Panc1 (cell line): Measurements from ENCODE around the gene TECR. TPM values are rescaled to one million over a fixed set of nuclear protein-coding genes. Genes with fewer than 3 reads are reported as not detected.

Experiments
- ATAC-seq: fragments of 200-7000 bp; cut with Tn5 transposase; 2 replicates; pipeline ENCODE4 v1.9.1; 2020; ENCODE audit warnings: mild to moderate bottlenecking, moderate library complexity
- BruUV-seq: library from RNA; stranded (reverse); fragments of 400-500 nt; replicated peaks from 2 replicates; lab custom pipeline; 2021; lab: Mats Ljungman, UMichigan
- CTCF ChIA-PET: fragments of 300-600 bp; sonication (Branson Sonifier 250); formaldehyde crosslinking; loops from one replicate; lab custom pipeline; 2022; ENCODE audit warnings: antibody characterized with exemption; lab: Charles Lee
- POLR2A ChIA-PET: fragments of 300-600 bp; sonication (Branson Sonifier 250); formaldehyde crosslinking; loops from one replicate; lab custom pipeline; 2022; ENCODE audit warnings: antibody characterized with exemption; lab: Charles Lee
- DNase-seq: peaks from one replicate; pipeline ENCODE4 v3.0.0-alpha.2; 2010; ENCODE audit warnings: low read depth, low spot score
- H3K27ac ChIP-seq: 2 replicates; pipeline ENCODE4 v1.5.1; 2011; ENCODE audit warnings: mild to moderate bottlenecking, low read length, inconsistent platforms
- H3K27me3 ChIP-seq: fragments of 200-500 bp; sonication (Bioruptor generic); 2 replicates; pipeline ENCODE4 v1.6.0; 2014; ENCODE audit warnings: low read length, inconsistent platforms; ENCODE audit not compliant: control insufficient read depth, insufficient read depth
- H3K36me3 ChIP-seq: fragments of 200-500 bp; sonication (Bioruptor generic); 2 replicates; pipeline ENCODE4 v1.5.1; 2014; ENCODE audit warnings: inconsistent platforms, mild to moderate bottlenecking, low read length, moderate library complexity; ENCODE audit not compliant: control insufficient read depth, insufficient read depth
- H3K4me1 ChIP-seq: 2 replicates; pipeline ENCODE4 v1.5.1; 2011; ENCODE audit warnings: inconsistent platforms, mild to moderate bottlenecking, low read length, moderate library complexity; ENCODE audit not compliant: control insufficient read depth, insufficient read depth
- H3K4me3 ChIP-seq, 2 experiments: 2 replicates each; pipeline ENCODE4 v1.5.1; 2011 to 2012; ENCODE audit warnings: low read depth in 2 of 2, low read length in 2 of 2, mild to moderate bottlenecking in 2 of 2, inconsistent platforms in 1 of 2, moderate library complexity in 1 of 2
- H3K9me3 ChIP-seq: fragments of 200-500 bp; sonication (Bioruptor generic); 2 replicates; pipeline ENCODE4 v1.5.1; 2014; ENCODE audit warnings: low read depth, mild to moderate bottlenecking, inconsistent platforms, low read length, moderate library complexity; ENCODE audit not compliant: control insufficient read depth, insufficient read depth
- POLR2AphosphoS5 ChIP-seq: IDR thresholded peaks from 2 replicates; pipeline ENCODE4 v1.6.1; 2012; ENCODE audit warnings: mild to moderate bottlenecking, low read depth, low read length, moderate library complexity
- REST ChIP-seq, 2 experiments: IDR thresholded peaks; 2 replicates each; pipeline ENCODE4 v1.6.1; 2011 to 2012; ENCODE audit warnings: low read depth in 2 of 2, control low read depth in 1 of 2, low read length in 1 of 2, mild to moderate bottlenecking in 1 of 2, moderate library complexity in 1 of 2; ENCODE audit not compliant: insufficient read depth in 1 of 2
- SIN3A ChIP-seq: IDR thresholded peaks from 2 replicates; pipeline ENCODE4 v1.6.1; 2012; ENCODE audit warnings: low read depth, mild to moderate bottlenecking, low read length, moderate library complexity, borderline replicate concordance; ENCODE audit not compliant: insufficient read depth
- TCF7L2 ChIP-seq: IDR thresholded peaks from 2 replicates; pipeline ENCODE4 v1.6.1; 2011; ENCODE audit warnings: mild to moderate bottlenecking, low read depth, low read length, inconsistent platforms
- in situ Hi-C: cut with HindIII; loops from 2 replicates; pipeline ENCODE4 v1.10.0; 2016; ENCODE audit warnings: low sequenced_read_pairs, low pct_unique_long_range_greater_than_20kb
- intact Hi-C: fragments of 100-400 bp; cut with micrococcal nuclease; formaldehyde crosslinking; loops from one replicate; pipeline ENCODE4 v1.10.0; 2022; ENCODE audit not compliant: unreplicated experiment
- total RNA-seq: library from RNA; stranded (reverse); gene quantifications from one replicate; pipeline ENCODE4 v1.2.1, GENCODE V29; 2021; ENCODE audit not compliant: unreplicated experiment
- TF ChIP-seq, protein P1 (sequence below): fragments of 450-650 bp; IDR thresholded peaks from 2 replicates; pipeline ENCODE4 v1.5.1; 2017; ENCODE audit warnings: mild to moderate bottlenecking

Gene TECR
- total RNA-seq, 1 experiment from 2014 or later = 233 TPM

- no peak overlapping the region for H3K27ac ChIP-seq
- no peak for TF ChIP-seq REST (IDR thresholded peaks at IDR 0.05; ENCODE audit: insufficient read depth in 1 of 2, low read depth in 2 of 2, low read length in 1 of 2)
- no peak for TF ChIP-seq SIN3A
- no peak for TF ChIP-seq POLR2AphosphoS5
- TF ChIP-seq, protein P1, sequence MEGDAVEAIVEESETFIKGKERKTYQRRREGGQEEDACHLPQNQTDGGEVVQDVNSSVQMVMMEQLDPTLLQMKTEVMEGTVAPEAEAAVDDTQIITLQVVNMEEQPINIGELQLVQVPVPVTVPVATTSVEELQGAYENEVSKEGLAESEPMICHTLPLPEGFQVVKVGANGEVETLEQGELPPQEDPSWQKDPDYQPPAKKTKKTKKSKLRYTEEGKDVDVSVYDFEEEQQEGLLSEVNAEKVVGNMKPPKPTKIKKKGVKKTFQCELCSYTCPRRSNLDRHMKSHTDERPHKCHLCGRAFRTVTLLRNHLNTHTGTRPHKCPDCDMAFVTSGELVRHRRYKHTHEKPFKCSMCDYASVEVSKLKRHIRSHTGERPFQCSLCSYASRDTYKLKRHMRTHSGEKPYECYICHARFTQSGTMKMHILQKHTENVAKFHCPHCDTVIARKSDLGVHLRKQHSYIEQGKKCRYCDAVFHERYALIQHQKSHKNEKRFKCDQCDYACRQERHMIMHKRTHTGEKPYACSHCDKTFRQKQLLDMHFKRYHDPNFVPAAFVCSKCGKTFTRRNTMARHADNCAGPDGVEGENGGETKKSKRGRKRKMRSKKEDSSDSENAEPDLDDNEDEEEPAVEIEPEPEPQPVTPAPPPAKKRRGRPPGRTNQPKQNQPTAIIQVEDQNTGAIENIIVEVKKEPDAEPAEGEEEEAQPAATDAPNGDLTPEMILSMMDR = no peak
- TF ChIP-seq TCF7L2 = no peak
- ATAC-seq (no peak), DNase-seq (no peak)
- H3K36me3 ChIP-seq = no peaks in the 10 kb centered on the region; the same call in 1 of the 2 replicates
- BruUV-seq = no TSS peak
- in situ Hi-C loops = no loop called here
- no peaks in the 10 kb centered on the region for H3K4me1 ChIP-seq
- no peaks in the 10 kb centered on the region for H3K9me3 ChIP-seq
- CTCF ChIA-PET = interaction anchor here (0.7 kb wide), 1 partner anchor 78 kb away, joined by 3 read pairs; no protein-coding TSS in a partner anchor
- intact Hi-C loops = no loop called here
- no peak overlapping the region for H3K4me3 ChIP-seq
- POLR2A ChIA-PET = no interaction called here
- no peaks in the 10 kb centered on the region for H3K27me3 ChIP-seq
These were observed 41.8 kb upstream of the TECR start for GRCh38 chr19:14487370-14488125.

GRCh38 chr19:14492756-14493337 lies 36.5 kb upstream of the TECR start:
- ATAC-seq (no peak), DNase-seq (no peak)
- Histone ChIP-seq H3K9me3 (no peaks in the 10 kb centered on the region), H3K36me3 (no peaks in the 10 kb centered on the region; the same call in 1 of the 2 replicates), H3K27me3 (no peaks in the 10 kb centered on the region), H3K27ac (no peak overlapping the region), H3K4me1 (peaks cover 18% of the 10 kb centered on the region), H3K4me3 (no peak overlapping the region)
- CTCF ChIA-PET = interaction anchor here (0.6 kb wide), 1 partner anchor 70 kb away, joined by 15 read pairs; no protein-coding TSS in a partner anchor
- in situ Hi-C loops = no loop called here
- BruUV-seq = TSS peak; percentile 56
- TF ChIP-seq SIN3A = no peak
- TF ChIP-seq, protein P1 = no peak
- TF ChIP-seq POLR2AphosphoS5 = no peak
- TF ChIP-seq TCF7L2 = no peak
- no peak for TF ChIP-seq REST (IDR thresholded peaks at IDR 0.05; ENCODE audit: insufficient read depth in 1 of 2, low read depth in 2 of 2, low read length in 1 of 2)
- intact Hi-C loops = no loop called here
- POLR2A ChIA-PET = no interaction called here
